ENCODE results near the gene OGDH. TPM values are rescaled to one million over a fixed set of nuclear protein-coding genes. Genes with fewer than 3 reads are reported as not detected.

OGDH gene
- total and polyA plus RNA-seq, 10 of the 15 experiments (the other 5 are each of a cell fraction or from before 2014, with no cell fraction given) = 4.1 to 103 (median 48.4) TPM

DNA sequence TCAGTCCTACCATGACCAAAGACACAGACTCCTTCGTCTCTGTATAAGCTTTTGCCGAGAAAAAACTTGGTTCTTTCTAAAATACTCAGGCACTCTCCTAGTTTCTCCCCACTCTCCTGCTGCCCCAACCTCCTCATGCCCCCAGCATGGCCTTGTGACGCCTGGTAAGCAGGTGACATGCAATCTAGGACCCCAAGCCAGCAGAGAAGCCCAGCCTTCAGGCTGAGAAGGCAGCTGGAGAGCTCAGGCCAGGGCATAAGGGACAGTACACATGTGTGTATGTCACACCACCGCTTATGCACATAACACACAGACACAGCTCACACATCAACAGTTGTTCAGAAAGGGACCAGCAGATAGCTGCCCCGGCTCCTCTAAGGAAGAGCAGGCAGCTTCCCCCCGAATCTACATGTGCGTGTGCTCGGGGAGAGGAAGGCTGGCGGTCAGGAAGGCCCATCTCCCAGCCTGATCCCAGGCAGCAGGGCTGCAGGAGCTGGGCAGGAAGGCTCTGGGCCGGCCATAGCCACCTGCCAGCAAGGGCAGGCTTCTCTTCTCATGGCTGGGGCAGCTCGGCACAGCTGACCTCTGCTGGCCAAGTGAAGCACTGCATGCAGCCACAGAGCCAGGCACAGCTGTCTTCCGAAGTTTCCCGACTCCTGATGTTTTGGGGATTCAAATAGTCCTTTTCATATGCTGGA is 41.2 kb upstream of the OGDH start (continued):
- TF ChIP-seq CTCF (IDR thresholded peaks at IDR 0.05 in 2 of 3, conservative IDR thresholded peaks at IDR 0.05 in 1 of 3; ENCODE audit: control insufficient read depth in 2 of 3, extremely low read depth in 1 of 3, insufficient read depth in 1 of 3, low read depth in 3 of 3, low read length in 3 of 3) (peak; percentile 94 to 97 (median 97); a peak in 5 of 6 replicates), RAD21 (IDR thresholded peaks at IDR 0.05; ENCODE audit: insufficient read depth, low read depth, low read length) (peak; percentile 62), HDGF (IDR thresholded peaks at IDR 0.05) (peak; percentile 84; the same call in 1 of the 2 replicates), HCFC1 (IDR thresholded peaks at IDR 0.05; ENCODE audit: low read length) (no peak), SMC3 (IDR thresholded peaks at IDR 0.05; ENCODE audit: borderline replicate concordance, low read length) (peak; percentile 86)

GRCh38 chr7:44565795-44566559 is 40.5 kb upstream of the OGDH start:
- no peak for TF ChIP-seq POU2F2 (IDR thresholded peaks at IDR 0.05; ENCODE audit: borderline replicate concordance, low read depth, low read length)
- TF ChIP-seq IKZF1 (conservative IDR thresholded peaks at IDR 0.05) = no peak
- TF ChIP-seq RCOR1 (conservative IDR thresholded peaks at IDR 0.05; ENCODE audit: low read depth, low read length) = no peak
- H3K27me3 ChIP-seq (replicated peaks in 1 of 2; ENCODE audit: control insufficient read depth in 2 of 2, insufficient read depth in 2 of 2, low read length in 1 of 2) = no peaks in the 10 kb centered on the region
- H3K36me3 ChIP-seq (ENCODE audit: control insufficient read depth in 2 of 2, insufficient read depth in 2 of 2, low read length in 1 of 2) = peaks cover 40 to 54% of the 10 kb centered on the region in 2 experiments
- H4K20me1 ChIP-seq (ENCODE audit: control insufficient read depth, insufficient read depth) = peaks cover 2% of the 10 kb centered on the region; the same call in 1 of the 2 replicates
- no peak for DNase-seq (ENCODE audit: low read depth, low spot score)
- SMC1A ChIA-PET (ENCODE audit: uncharacterized antibody, unreplicated experiment) = interaction anchor here (0.9 to 1.9 kb wide), 8 partner anchors 12 to 325 kb away, joined by 3 to 14 read pairs (median 4); no protein-coding TSS in a partner anchor
- H3K4me1 ChIP-seq (ENCODE audit: control insufficient read depth, insufficient read depth, low read length) = no peaks in the 10 kb centered on the region
- no peaks in the 10 kb centered on the region for H3K9me3 ChIP-seq (replicated peaks; ENCODE audit: control insufficient read depth, insufficient read depth, low read length)
- intact Hi-C loops (cut with micrococcal nuclease; ENCODE audit: unreplicated experiment) = loop anchor here (1.0 kb wide), 2 partner anchors 218 to 325 kb away; no protein-coding TSS in a partner anchor
- RAD21 ChIA-PET (ENCODE audit: unreplicated experiment) = interaction anchor here (0.9 to 2.8 kb wide), 13 partner anchors 8 to 546 kb away, joined by 3 to 30 read pairs (median 4); partner anchors contain the start of gene DDX56
- no peak for FAIRE-seq
- in situ Hi-C loops (cut with MboI) = no loop called here
- POLR2A ChIA-PET = interaction anchor here (0.5 to 1.4 kb wide), 5 partner anchors 13 to 457 kb away, joined by 3 read pairs; no protein-coding TSS in a partner anchor
- H3K4me3 ChIP-seq = no peak overlapping the region
- WGBS (ENCODE audit: insufficient coverage, insufficient replicate concordance, low lambda C conversion rate, missing lambda C conversion rate) = 87% methylated on average over 16 of the region's 16 CpGs
- CTCF ChIA-PET = interaction anchor here (0.6 to 3.4 kb wide), 31 partner anchors 9 to 656 kb away, joined by 3 to 33 read pairs (median 4); partner anchors contain the start of genes DDX56, H2AZ2, NUDCD3 and TMED4
- peak; percentile 69 for ATAC-seq
- no peak overlapping the region for H3K27ac ChIP-seq (ENCODE audit: control insufficient read depth, insufficient read depth)
- no peak overlapping the region for H2AFZ ChIP-seq (ENCODE audit: control insufficient read depth, low read depth, low read length)
- H3K9ac ChIP-seq (ENCODE audit: control insufficient read depth, insufficient read depth, low read length) = no peak overlapping the region
- H3K79me2 ChIP-seq (ENCODE audit: control insufficient read depth, insufficient read depth, low read length) = no peaks in the 10 kb centered on the region
- BruUV-seq (replicated peaks) = no TSS peak
- H3K4me2 ChIP-seq (ENCODE audit: control insufficient read depth, insufficient read depth) = no peak overlapping the region
